ENCODE results near the gene MIA2. TPM values are rescaled to one million over a fixed set of nuclear protein-coding genes. Genes with fewer than 3 reads are reported as not detected.
"Not testable (repeated sequence)": the region's sequence is repeated elsewhere in the genome, so short reads cannot be mapped to it uniquely, and the experiment has no call there.

The MIA2 gene
- total RNA-seq, 4 donors from 2014 or later = 13.8 to 19.4 (median 16.7) TPM

DNA sequence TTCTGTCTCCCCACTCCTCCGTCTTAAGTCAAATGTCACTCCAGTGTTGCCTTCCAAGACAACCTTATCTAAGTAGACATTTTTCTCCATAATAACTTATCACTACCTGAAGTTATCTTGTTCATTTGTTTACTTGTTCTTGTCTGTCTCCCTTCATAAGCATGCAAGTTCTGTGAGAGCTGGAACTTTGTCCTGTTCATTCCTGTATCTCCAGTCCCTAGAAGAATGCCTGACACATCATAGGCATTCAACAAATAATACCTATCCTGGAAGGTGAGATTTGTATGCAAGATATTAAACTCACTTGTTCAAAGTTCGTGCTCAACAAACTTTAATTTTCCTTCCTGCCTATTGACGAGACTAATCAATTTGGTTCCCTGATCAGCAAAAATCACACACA lies 5.7 kb upstream of the MIA2 start:
- TF ChIP-seq, protein P1, sequence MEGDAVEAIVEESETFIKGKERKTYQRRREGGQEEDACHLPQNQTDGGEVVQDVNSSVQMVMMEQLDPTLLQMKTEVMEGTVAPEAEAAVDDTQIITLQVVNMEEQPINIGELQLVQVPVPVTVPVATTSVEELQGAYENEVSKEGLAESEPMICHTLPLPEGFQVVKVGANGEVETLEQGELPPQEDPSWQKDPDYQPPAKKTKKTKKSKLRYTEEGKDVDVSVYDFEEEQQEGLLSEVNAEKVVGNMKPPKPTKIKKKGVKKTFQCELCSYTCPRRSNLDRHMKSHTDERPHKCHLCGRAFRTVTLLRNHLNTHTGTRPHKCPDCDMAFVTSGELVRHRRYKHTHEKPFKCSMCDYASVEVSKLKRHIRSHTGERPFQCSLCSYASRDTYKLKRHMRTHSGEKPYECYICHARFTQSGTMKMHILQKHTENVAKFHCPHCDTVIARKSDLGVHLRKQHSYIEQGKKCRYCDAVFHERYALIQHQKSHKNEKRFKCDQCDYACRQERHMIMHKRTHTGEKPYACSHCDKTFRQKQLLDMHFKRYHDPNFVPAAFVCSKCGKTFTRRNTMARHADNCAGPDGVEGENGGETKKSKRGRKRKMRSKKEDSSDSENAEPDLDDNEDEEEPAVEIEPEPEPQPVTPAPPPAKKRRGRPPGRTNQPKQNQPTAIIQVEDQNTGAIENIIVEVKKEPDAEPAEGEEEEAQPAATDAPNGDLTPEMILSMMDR (IDR thresholded peaks at IDR 0.05) = no peak
- no peak for ATAC-seq (ENCODE audit: low FRiP score)
- DNase-seq (ENCODE audit: low spot score) = no peak

DNA sequence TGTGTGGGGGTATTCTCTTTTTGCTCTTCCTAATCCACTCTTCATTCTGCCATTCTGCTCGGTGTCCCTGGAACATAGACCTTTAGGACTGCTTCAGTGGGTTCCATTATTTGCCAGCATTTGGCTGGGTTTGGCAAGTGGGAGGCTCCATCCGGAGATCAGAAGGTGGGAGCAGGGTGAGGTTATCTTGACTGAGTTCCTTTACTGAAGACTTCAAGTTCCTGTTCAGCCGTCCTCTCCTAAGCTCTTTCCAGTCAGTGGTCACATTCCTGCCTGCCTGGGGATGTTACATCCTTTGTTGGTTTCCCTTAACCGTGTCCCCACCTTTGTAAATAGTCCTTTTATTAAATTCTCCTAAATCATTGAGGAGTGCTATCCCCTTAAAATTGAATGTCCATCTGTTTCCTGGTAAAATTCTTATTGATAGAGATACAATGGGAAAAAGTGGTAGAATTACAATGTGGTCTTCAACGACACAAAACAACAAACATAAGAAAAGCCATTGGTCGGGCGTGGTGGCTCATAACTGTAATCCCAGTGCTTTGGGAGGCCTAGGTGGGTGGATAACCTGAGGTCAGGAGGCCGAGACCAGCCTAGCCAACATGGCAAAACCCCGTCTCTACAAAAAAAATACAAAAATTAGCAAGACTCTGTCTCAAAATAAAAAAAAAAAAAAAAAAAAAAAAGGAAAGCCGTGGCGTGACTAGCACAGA lies 5.0 kb upstream of the MIA2 start:
- ATAC-seq (ENCODE audit: low FRiP score) = no peak
- TF ChIP-seq, protein P1 (IDR thresholded peaks at IDR 0.05) = no peak
- DNase-seq (ENCODE audit: low spot score) = no peak

DNA sequence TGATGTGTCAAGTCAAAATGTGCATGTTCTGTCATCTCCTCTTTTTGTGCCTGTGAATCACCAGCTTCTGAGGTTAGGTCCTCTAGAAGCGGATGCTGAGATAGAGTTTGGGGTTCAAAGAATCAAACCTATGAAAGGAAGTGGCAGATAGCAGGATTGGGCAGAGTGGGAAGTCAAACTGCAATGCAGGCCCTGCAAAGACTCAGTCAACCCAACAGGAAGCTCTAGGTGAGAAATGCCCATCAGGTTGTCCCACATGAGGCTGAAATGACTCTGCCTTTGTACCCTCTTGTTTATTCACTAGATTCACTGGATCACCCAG lies 4.5 kb upstream of the MIA2 start:
- TF ChIP-seq, protein P1 (IDR thresholded peaks at IDR 0.05) = no peak
- DNase-seq (ENCODE audit: low spot score) = no peak
- ATAC-seq (ENCODE audit: low FRiP score) = no peak

DNA sequence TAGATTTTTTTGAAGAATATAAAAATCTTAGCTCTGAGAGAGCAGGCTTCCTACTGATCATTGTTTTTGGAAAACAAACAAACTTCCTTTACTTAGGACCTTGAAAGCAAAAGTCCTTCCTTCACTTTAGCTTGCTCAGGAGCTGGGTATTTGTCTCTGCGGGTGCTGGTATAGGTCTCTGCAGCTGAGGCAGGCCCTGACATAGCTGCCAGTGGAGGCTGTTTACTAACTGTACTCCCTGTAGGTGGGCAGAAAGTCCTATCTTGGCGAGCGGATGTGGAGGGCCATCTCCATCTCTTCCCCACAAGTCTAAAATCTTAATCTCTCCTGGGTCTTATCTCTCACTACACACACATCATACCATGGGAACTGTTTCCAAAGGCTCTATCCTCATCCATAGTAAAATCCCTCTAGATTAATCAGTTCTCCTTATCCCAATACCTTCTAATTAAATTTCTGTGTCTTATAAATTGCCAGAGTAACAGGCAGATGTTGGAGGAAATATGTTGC lies 4.1 kb upstream of the MIA2 start:
- no peak for ATAC-seq (ENCODE audit: low FRiP score)
- DNase-seq (ENCODE audit: low spot score) = no peak
- TF ChIP-seq, protein P1 (IDR thresholded peaks at IDR 0.05) = no peak

DNA sequence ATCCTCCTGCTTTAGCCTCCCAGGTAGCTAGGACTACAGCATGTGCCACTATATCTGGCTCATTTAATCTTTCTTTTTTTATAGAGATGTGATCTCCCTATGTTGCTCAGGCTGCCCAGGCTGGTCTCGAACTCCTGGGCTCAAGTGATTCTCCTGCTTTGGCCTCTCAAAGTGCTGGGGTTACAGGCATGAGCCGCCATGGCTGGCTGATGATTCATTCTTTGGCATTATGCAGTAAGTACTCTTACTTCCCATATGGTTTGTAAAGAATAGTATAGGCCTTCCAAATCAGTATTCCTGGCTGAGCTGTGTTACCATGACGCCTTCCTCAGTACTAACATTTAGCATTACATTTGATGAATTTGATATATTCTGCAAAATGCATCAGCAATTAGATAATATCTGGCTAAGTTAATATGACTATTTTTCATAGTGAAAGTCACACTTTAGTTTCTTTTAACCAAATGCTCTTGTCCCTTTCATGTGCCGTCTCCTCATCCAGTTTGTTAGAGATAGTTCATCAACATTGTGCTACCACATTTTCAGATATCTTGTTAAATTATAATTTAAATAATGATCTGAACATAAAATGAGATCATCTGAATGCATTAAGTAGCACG lies 3.2 kb upstream of the MIA2 start:
- ATAC-seq (ENCODE audit: low FRiP score) (no peak), DNase-seq (ENCODE audit: low spot score) (no peak)
- TF ChIP-seq, protein P1 (IDR thresholded peaks at IDR 0.05) = no peak

DNA sequence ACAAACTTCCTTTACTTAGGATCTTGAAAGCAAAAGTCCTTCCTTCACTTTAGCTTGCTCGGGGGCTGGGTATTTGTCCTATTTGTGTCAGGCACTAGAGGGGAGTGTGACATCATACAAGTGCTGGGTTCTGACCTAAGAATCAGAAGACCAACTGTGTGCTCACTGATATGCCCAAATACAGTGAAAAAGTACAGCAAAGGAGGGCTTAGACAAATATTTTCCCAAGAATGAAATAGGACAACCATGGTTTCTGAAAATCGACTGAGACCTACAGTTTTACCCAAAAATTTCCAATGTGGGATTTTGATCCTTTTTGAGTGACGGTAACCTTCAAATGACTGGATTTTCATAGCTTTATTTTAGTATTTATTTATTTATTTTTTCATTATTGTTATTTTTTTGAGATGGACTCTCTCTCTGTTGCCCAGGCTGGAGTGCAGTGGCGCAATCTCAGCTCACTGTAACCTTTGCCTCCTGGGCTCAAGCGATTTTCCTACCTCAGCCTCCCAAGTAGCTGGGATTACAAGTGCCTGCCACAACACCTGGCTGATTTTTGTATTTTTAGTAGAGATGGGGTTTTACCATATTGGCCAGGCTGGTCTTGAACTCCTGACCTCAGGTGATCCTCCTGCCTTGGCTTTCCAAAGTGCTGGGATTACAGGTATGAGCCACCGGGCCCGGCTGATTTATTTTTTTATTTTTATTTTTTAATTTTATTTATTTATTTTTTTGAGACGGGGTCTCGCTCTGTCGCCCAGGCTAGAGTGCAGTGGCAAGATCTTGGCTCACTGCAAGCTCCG lies 1.8 kb upstream of the MIA2 start:
- ATAC-seq (ENCODE audit: low FRiP score); DNase-seq (ENCODE audit: low spot score): not testable (repeated sequence)

Data from omental fat pad (tissue), 4 donors.